Naive thymus-derived CD8-positive, alpha-beta T cell (primary cell): ENCODE data around the gene DCLK1. TPM values are rescaled to one million over a fixed set of nuclear protein-coding genes. Genes with fewer than 3 reads are reported as not detected.

ENCODE experiments used
- ATAC-seq, 2 donors: fragments of 150-1000 bp; cut with Tn5 transposase in 1 of 2; sonication (Bioruptor Pico), chemical (Tn5 transposase) in 1 of 2; 1 replicate in 1 of 2; 2 replicates in 1 of 2; pipeline ENCODE4 v1.10.0; 2021; ENCODE audit warnings: mild to moderate bottlenecking in 2 of 2, moderate library complexity in 2 of 2
- POLR2A ChIA-PET: fragments of 350-600 bp; sonication (Branson Sonifier 250); formaldehyde crosslinking; loops from one replicate; lab custom pipeline; 2021; ENCODE audit warnings: antibody characterized with exemption; lab: Charles Lee
- DNase-seq, 10 donors: peaks; one replicate each; pipeline versions ENCODE4 v3.0.0 to v3.0.0-alpha.2; 2020 to 2022
- H3K27ac Mint-ChIP-seq, 10 donors: one replicate each; pipeline ENCODE4 v1.8.0; 2020 to 2022; ENCODE audit warnings: mild to moderate bottlenecking in 10 of 10, mixed read lengths in 10 of 10, moderate library complexity in 4 of 10, inconsistent platforms in 1 of 10
- H3K27me3 Mint-ChIP-seq, 5 donors: one replicate each; pipeline ENCODE4 v1.8.0; 2021 to 2022; ENCODE audit warnings: mixed read lengths in 5 of 5
- H3K36me3 Mint-ChIP-seq, 3 donors: one replicate each; pipeline ENCODE4 v1.8.0; 2020 to 2022; ENCODE audit warnings: mixed read lengths in 3 of 3, mild to moderate bottlenecking in 2 of 3, inconsistent platforms in 1 of 3
- H3K4me1 Mint-ChIP-seq, 4 donors: one replicate each; pipeline ENCODE4 v1.8.0; 2021 to 2022; ENCODE audit warnings: mixed read lengths in 4 of 4
- H3K4me3 Mint-ChIP-seq, 10 donors: one replicate each; pipeline ENCODE4 v1.8.0; 2020 to 2022; ENCODE audit warnings: mild to moderate bottlenecking in 10 of 10, mixed read lengths in 10 of 10, moderate library complexity in 6 of 10, inconsistent platforms in 1 of 10
- H3K9me3 Mint-ChIP-seq, 9 donors: one replicate each; pipeline ENCODE4 v1.8.0; 2020 to 2022; ENCODE audit warnings: mixed read lengths in 9 of 9, mild to moderate bottlenecking in 3 of 9, inconsistent platforms in 1 of 9, moderate library complexity in 1 of 9
- polyA plus RNA-seq, 3 donors: library from polyadenylated mRNA; unstranded; fragments of 300-500 nt; fragmentation: Illumina TruSeq; gene quantifications; one replicate each; pipeline ENCODE4 v1.2.3, GENCODE V29; 2021
- total RNA-seq, 8 experiments: library from RNA in 2 of 8; stranded (reverse) in 2 of 8; gene quantifications; one replicate each; pipeline ENCODE4 v1.2.3 and lab custom pipeline; 2021 to 2026

Gene DCLK1
- total and polyA plus RNA-seq, 5 experiments from 2014 or later: not detected

- Mint-ChIP-seq H3K9me3 (peaks cover 0 to 9% (median 0%) of the 10 kb centered on the region in 9 donors), H3K27me3 (peaks cover 0 to 28% (median 3%) of the 10 kb centered on the region in 5 donors), H3K36me3 (no peaks in the 10 kb centered on the region), H3K4me3 (no peak overlapping the region), H3K27ac (no peak overlapping the region), H3K4me1 (no peaks in the 10 kb centered on the region)
- DNase-seq (no peak), ATAC-seq (no peak)
- POLR2A ChIA-PET: no interaction called here
These were observed 401.1 kb downstream of the DCLK1 start for GRCh38 chr13:35729926-35730627.

- H3K9me3 Mint-ChIP-seq: peaks cover 0 to 9% (median 0%) of the 10 kb centered on the region in 9 donors
- H3K27ac Mint-ChIP-seq: no peak overlapping the region
- no peak overlapping the region for H3K4me3 Mint-ChIP-seq
- peaks cover 0 to 36% (median 4%) of the 10 kb centered on the region in 5 donors for H3K27me3 Mint-ChIP-seq
- no peaks in the 10 kb centered on the region for H3K36me3 Mint-ChIP-seq
- DNase-seq (no peak), ATAC-seq (no peak)
- H3K4me1 Mint-ChIP-seq: no peaks in the 10 kb centered on the region
- POLR2A ChIA-PET: no interaction called here
These were observed 403.3 kb downstream of the DCLK1 start for GRCh38 chr13:35727881-35728280.

- Mint-ChIP-seq H3K27ac (no peak overlapping the region), H3K4me3 (no peak overlapping the region), H3K27me3 (peaks cover 6 to 44% (median 13%) of the 10 kb centered on the region in 5 donors), H3K9me3 (peaks cover 0 to 9% (median 0%) of the 10 kb centered on the region in 9 donors), H3K4me1 (peaks cover 0 to 7% (median 5%) of the 10 kb centered on the region in 4 donors), H3K36me3 (no peaks in the 10 kb centered on the region)
- DNase-seq (no peak), ATAC-seq (no peak)
- POLR2A ChIA-PET: no interaction called here
These were observed 406.7 kb downstream of the DCLK1 start for GRCh38 chr13:35724446-35724845.

GRCh38 chr13:35723821-35724220 is 407.4 kb downstream of the DCLK1 start:
- Mint-ChIP-seq H3K36me3 (no peaks in the 10 kb centered on the region), H3K27ac (no peak overlapping the region), H3K27me3 (peaks cover 6 to 50% (median 13%) of the 10 kb centered on the region in 5 donors), H3K9me3 (peaks cover 0 to 5% (median 0%) of the 10 kb centered on the region in 9 donors), H3K4me3 (no peak overlapping the region), H3K4me1 (peaks cover 0 to 7% (median 5%) of the 10 kb centered on the region in 4 donors)
- DNase-seq: no peak
- POLR2A ChIA-PET: no interaction called here
- no peak for ATAC-seq

- H3K9me3 Mint-ChIP-seq: no peaks in the 10 kb centered on the region
- no peaks in the 10 kb centered on the region for H3K36me3 Mint-ChIP-seq
- no peak for DNase-seq
- peaks cover 0 to 7% (median 5%) of the 10 kb centered on the region in 4 donors for H3K4me1 Mint-ChIP-seq
- no peak for ATAC-seq
- H3K27ac Mint-ChIP-seq: no peak overlapping the region
- POLR2A ChIA-PET: no interaction called here
- no peak overlapping the region for H3K4me3 Mint-ChIP-seq
- peaks cover 6 to 50% (median 12%) of the 10 kb centered on the region in 5 donors for H3K27me3 Mint-ChIP-seq
These were observed 408.1 kb downstream of the DCLK1 start for GRCh38 chr13:35723053-35723461.

GRCh38 chr13:35722458-35723052 is 408.6 kb downstream of the DCLK1 start:
- H3K27ac Mint-ChIP-seq: no peak overlapping the region
- DNase-seq: no peak
- H3K9me3 Mint-ChIP-seq: no peaks in the 10 kb centered on the region
- H3K4me1 Mint-ChIP-seq: peaks cover 0 to 7% (median 5%) of the 10 kb centered on the region in 4 donors
- H3K4me3 Mint-ChIP-seq: no peak overlapping the region
- no peaks in the 10 kb centered on the region for H3K36me3 Mint-ChIP-seq
- POLR2A ChIA-PET: no interaction called here
- ATAC-seq: no peak
- H3K27me3 Mint-ChIP-seq: peaks cover 6 to 50% (median 12%) of the 10 kb centered on the region in 5 donors

- Mint-ChIP-seq H3K27me3 (peaks cover 6 to 48% (median 12%) of the 10 kb centered on the region in 5 donors), H3K36me3 (no peaks in the 10 kb centered on the region), H3K4me3 (no peak overlapping the region), H3K9me3 (no peaks in the 10 kb centered on the region), H3K27ac (no peak overlapping the region), H3K4me1 (peaks cover 0 to 7% (median 5%) of the 10 kb centered on the region in 4 donors)
- DNase-seq: peak in 6 of 10 donors; percentile 3 to 38 (median 14)
- POLR2A ChIA-PET: no interaction called here
- ATAC-seq: no peak
These were observed 410.3 kb downstream of the DCLK1 start for GRCh38 chr13:35720690-35721554.

GRCh38 chr13:35720290-35720689 is 410.9 kb downstream of the DCLK1 start:
- DNase-seq (no peak), ATAC-seq (no peak)
- POLR2A ChIA-PET: no interaction called here
- Mint-ChIP-seq H3K4me3 (no peak overlapping the region), H3K9me3 (no peaks in the 10 kb centered on the region), H3K27ac (no peak overlapping the region), H3K27me3 (peaks cover 6 to 42% (median 12%) of the 10 kb centered on the region in 5 donors), H3K36me3 (no peaks in the 10 kb centered on the region), H3K4me1 (peaks cover 0 to 7% (median 5%) of the 10 kb centered on the region in 4 donors)

Other genes with a start within 250 kb of the DCLK1 start
- gene SOHLH2, start 83.2 kb upstream of the DCLK1 start, total RNA-seq: not detected
- not detected for gene SOHLH2, start 83.2 kb upstream of the DCLK1 start, polyA plus RNA-seq
- gene CCDC169, start 166.4 kb upstream of the DCLK1 start, total RNA-seq: not detected
- gene CCDC169, start 166.4 kb upstream of the DCLK1 start, polyA plus RNA-seq: under 1 TPM in 1 of 3 donors, not detected in 2; 0.12 TPM
- 10 to 100 TPM; 57.7 to 67.6 TPM for gene SPART, start 215.0 kb upstream of the DCLK1 start, total RNA-seq
- gene SPART, start 215.0 kb upstream of the DCLK1 start, polyA plus RNA-seq: 10 to 100 TPM; 23.1 to 44.3 (median 32.4) TPM